NCI-H128 (cell line): ENCODE results near the gene HOXD10.

ENCODE experiments used
- DNase-seq: peaks from one replicate; lab custom pipeline; 2025; ENCODE audit not compliant: unreplicated experiment; lab: John Stamatoyannopoulos, UW

HOXD10 gene

DNA sequence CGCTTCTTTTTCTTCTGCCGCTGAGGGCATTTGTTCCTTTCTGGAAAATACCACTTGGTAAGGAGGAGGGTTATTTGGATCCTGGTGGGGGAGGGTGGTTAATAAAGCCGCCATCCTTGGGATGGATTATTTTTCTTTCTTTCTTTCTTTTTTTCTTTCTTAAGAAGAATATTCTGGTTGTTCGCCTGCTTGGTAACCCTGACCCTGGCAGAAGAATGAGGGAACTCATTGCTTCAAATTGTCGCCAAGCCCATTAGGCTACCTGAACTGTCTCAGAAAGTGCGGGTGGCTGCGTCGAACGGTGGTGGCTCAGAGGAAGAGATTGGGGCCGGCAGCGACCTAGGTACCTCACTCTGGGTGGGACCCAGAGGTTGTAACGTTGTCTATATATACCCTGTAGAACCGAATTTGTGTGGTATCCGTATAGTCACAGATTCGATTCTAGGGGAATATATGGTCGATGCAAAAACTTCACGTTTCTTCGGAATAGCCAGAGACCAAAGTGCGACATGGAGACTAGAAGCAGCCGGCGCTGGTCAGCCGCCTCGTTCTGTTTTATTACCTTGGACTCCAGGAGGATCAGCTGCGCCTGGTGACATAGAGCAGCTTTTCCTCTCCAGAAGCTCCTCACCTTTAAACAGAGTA lies 33.5 kb downstream of the HOXD10 start:
- DNase-seq: no peak

DNA sequence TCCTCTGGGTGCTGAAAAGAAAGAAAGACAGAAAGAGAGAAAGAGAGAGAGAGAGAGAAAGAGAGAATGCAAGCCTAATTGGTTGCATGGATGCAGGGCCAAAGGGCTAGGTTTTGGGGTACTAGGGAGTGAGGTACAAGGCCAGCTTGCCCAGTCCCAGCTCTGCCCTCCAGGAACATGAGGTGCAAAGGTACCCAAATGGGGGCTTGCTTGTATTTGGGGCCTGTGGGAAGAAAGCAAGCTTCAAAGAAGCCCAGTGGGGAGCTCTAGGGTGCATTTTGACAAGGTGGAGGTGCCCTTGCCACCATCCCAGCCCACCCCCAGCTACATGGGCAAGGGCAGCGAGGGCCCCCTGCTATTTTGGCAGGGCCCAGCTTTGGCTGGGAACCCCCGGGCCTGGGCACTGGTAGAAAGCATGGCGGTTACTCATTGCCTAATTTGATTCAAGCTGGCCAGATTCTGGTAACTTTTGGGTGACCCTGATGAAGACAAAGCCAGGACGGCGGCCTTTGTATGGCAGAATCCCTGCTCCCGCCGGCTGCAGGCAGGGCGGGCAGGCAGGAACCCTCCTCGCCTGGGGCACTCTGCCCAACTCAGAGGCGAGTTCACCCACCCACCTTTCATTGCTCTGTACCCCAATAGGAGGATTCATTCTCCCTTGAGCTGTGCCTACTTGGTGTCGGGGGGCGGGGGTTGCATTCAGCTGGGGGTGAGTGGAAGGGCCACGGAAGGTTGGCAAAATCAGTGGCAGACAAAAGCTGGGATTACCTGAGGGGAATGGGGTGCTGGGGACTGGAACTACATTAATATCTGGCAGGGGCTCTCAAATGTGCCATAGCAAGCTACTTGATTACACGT lies 34.2 kb downstream of the HOXD10 start:
- DNase-seq: no peak

DNA sequence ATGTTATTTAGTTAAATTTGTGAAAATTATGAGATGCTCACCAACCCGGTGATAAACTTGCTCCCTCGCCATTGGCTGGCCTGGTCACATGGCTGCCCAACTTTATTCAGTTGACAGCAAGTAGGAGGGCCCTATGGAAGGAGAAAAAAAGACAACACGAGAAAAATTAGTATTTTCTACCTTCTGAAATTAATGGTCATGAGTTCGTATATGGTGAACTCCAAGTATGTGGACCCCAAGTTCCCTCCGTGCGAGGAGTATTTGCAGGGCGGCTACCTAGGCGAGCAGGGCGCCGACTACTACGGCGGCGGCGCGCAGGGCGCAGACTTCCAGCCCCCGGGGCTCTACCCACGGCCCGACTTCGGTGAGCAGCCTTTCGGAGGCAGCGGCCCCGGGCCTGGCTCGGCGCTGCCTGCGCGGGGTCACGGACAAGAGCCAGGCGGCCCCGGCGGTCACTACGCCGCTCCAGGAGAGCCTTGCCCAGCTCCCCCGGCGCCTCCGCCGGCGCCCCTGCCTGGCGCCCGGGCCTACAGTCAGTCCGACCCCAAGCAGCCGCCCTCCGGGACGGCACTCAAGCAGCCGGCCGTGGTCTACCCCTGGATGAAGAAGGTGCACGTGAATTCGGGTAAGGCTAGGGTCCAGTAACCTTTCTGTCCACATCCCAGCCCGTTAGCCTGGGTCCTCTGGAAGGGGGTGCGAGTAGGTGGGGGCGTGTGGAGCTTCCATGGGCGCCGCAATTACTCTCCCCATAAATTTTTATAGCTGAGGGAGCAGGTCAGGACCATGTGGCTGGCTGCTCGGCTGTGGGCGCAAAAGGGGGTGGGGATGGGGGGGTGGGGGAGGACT lies 35.1 kb downstream of the HOXD10 start, which contains the start of gene HOXD4:
Gene HOXD4, plus strand, starts transcription at position 109 of the 846 bp plus-strand sequence. Its CDS starts 84 bp downstream, at position 193.
- no peak for DNase-seq

GRCh38 chr2:176152350-176153181 lies 36.0 kb downstream of the HOXD10 start:
- DNase-seq: no peak

- DNase-seq: no peak
Observed at GRCh38 chr2:176154576-176155252, 38.1 kb downstream of the HOXD10 start.

DNA sequence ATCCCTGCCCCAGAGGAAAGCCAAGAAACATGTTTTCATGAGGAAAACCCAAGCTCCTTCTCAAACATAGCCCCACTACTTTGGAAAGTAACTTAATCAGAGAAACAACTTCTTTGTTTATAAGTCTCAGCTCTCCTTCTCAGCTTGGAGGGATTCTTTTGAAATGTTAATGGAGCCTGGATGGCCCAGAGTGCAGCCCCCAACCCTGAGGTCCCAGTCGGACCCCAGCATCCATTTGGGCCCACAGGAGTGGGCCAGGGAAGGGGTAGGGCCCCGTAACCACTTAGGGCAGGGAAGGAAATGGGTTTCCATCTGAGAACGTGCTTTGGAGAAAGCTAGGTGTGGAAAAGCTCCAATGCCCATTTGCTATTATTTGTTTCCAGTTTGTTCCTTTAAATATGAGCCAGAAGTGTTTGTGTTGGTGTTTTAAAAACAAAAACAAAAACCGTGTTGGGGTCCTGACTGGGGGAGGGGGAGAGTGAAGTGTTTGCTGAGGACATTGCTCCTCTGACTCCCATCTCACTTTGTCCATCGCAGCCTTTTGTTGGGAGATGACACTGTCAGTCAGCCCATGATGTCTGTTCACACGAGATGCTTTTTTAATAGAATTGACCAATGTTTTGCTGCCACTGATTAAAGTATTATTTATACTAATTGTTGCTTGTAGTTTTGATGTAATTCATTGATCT lies 38.9 kb downstream of the HOXD10 start:
- no peak for DNase-seq

DNA sequence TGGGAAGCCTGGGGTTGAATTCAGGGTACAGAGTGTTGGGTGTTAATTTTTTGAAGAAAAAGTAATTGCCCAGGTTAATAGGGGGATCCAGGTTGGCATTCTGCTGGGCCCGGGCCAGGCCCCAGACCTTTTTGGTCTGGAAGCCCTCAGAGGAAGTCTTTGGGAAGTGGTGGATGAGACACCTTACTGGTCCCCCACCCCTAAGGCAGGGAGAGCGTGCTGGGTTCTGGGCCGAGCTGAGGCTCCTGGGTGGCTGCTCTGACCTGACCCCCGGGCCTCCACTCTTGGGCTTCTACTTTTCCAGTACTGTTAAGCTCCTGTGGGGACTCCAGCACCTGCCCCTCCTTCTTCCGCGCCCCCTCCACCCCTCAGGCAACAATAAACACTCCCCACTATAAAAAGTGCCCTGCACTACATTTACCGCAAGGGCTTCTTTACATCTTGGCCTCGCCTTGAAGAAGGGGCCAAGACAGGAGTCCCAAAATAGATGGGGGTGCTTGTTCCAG lies 39.8 kb downstream of the HOXD10 start:
- no peak for DNase-seq

- DNase-seq: no peak
Observed at GRCh38 chr2:176156807-176157498, 40.4 kb downstream of the HOXD10 start, which contains the start of gene HOXD3. HOXD3 (plus strand) TSS chr2:176157307; CDS start chr2:176169115, 11,808 bp downstream.

DNA sequence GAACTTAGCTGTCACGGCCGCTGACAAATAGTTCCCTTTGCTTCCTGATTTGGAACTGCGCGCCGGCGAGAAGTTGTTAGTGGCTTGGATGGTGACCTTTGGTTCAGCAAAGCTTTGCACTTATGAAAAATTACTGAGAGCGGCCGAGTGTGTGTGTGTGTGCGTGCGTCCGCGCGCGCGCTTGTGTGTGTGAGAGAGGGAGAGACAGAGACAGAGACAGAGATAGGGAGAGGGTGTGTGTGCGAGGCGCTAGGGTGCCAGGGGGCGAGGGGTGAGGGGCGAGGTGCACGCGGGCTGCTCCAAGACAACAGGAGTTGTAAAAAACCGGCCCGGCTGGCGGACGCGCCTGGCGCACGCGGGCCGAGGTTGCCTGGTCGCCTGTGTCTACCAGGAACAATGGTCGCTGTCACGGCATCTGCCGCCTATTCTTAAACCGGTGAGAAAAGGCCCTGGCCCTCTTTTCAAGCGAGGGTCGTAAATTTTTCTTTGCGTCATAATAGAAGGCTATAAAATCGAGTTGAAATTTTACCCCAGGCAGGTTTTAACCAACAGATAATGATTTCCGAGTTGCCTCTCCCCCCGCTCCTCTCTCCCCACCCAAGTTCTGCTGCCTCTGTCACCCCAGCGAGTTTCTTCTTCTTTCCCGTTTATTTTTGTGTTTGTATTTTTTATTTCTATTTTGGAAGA lies 41.1 kb downstream of the HOXD10 start:
- peak; percentile 48 for DNase-seq

DNA sequence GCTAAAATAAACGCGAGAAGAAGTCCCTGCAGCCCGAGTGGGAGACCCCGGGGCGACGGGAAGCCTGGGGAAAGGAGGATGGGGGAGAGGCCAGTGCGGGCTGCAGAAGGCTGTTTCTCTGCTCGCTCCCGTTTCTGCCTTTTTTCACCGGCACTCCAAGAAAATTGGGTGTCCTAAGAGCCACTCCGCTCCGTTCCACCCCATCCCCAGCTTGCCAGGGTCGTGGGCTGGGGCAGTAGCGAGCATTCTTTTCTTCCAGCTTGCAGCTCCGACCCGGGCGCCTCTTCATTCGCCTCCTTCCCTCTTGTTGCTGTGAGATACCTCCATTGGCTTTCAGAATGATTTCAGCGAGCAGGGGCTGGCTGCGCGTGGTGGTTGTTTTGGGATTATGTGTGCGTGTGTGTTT lies 41.6 kb downstream of the HOXD10 start:
- DNase-seq: no peak

DNA sequence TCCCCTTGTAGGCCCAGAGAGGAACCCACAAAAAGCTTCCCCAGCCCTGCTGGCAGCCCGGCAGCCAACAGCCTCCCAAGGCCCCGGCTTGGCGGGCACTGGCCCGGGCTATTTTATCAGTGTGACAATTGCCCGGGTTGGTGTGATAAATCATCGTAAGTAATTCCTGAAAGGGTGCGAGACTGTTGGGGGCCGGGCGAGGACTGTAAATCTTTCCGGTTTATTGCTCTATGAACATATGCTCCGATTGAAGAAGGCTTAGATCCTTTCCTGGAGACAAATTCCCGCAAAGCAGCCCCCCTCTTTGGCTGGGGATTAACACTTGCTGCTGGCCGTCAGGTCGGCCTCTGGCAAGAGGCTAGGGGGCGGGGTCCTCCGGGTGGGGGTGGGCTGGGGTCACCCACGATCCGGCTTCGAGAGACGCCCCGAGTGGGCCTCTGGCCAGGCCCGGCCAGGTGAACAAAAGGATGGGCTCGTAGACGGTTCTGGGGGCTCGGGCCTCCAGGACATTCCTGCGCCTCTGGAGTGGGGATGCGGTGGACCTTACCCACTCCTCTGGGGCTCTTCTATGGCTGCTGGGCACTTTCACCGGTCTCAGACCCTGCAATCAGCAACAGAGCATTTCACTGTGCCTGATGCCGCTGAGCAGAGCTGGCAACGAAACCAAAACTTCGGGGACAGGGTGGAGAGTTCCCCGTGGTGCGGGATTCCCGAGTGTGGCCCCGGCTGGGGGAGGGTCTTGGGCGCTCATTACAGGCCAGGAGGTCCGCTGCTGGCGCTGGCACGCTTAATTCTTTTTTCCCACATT lies 42.5 kb downstream of the HOXD10 start:
- DNase-seq: no peak

DNA sequence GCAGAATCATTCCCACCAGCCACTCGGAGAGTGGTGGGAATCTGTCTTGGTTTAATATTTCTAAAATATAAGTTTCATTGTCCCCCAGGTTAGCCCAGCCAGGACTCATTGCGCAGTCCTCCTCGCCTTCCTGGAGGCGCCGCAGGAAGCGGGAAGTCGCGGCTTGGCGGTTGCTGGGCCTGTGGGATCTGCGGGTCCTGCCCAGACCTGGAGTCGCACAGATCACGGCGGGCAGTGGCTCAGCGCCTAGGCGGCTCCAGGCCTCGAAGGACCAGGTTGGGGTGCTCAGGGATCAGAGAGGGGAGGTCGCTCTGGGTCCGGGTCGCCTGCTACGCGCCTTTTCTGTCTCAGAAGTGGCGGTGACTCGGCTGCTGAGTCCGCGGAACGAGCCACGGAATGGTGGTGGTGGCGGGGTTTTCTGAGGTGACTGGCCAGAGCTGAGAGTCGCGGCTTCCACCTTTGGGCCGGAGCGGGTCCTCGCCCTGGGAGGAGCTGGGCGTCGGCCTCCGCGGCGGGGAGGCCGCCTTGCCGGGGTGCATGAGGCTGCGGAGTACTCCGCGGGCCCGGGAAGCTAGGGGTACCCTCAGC lies 43.2 kb downstream of the HOXD10 start:
- DNase-seq: no peak

DNA sequence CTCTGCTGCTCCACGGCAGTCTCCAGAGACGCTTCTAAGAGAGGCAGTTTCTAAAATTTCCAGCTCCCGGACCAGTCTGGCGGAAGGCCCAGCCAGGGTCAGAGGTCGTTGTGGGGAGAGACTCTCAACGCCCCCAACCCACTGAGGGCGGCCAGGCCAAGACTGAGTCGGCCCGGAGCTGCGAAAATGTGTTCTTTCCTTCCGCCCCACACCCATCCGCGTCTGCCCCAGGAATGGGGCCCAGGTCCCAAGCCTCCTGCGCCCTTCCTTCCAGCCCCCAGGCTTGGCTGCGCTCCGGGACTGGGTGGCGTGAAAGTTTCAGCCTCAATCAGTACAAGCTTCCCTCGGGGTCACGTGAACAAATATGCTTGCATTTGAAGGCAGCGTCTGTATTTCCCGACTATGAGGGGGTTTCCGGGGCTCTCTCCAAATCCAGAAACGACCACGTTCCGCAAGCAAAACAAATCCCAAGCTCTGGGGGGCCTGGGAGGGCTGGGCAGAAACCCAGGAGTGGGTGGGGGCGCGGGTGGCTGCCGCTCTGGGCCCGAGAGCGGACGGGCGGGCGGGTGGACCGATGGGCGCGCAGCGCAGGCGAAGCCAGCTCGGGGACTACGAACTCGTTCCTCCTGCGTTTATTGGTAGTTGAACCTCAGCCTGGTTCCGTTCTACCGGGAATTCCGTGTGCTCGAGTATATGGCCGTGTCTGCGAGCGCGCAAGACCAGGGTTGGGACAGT lies 43.8 kb downstream of the HOXD10 start:
- no peak for DNase-seq

GRCh38 chr2:176160986-176161824 lies 44.6 kb downstream of the HOXD10 start:
- no peak for DNase-seq
